LNCaP clone FGC (cell line): ENCODE results near the gene GAS2.
A peak's percentile ranks its signal among the peaks of the same experiment; 100 is the strongest.

Experiments used
- DNase-seq: peaks from one replicate; pipeline ENCODE4 v3.0.0-alpha.2; 2011; ENCODE audit warnings: low read depth
- H3K4me3 ChIP-seq: 2 replicates; pipeline ENCODE4 v1.5.1; 2011; ENCODE audit warnings: mild to moderate bottlenecking, low read depth, low read length, control low read depth
- TF ChIP-seq, protein P1 (sequence below): IDR thresholded peaks from 2 replicates; pipeline ENCODE4 v1.5.1; 2012; ENCODE audit warnings: mild to moderate bottlenecking; ENCODE audit not compliant: control insufficient read depth, insufficient read depth; ENCODE audit errors: extremely low read depth

GAS2 gene

DNA sequence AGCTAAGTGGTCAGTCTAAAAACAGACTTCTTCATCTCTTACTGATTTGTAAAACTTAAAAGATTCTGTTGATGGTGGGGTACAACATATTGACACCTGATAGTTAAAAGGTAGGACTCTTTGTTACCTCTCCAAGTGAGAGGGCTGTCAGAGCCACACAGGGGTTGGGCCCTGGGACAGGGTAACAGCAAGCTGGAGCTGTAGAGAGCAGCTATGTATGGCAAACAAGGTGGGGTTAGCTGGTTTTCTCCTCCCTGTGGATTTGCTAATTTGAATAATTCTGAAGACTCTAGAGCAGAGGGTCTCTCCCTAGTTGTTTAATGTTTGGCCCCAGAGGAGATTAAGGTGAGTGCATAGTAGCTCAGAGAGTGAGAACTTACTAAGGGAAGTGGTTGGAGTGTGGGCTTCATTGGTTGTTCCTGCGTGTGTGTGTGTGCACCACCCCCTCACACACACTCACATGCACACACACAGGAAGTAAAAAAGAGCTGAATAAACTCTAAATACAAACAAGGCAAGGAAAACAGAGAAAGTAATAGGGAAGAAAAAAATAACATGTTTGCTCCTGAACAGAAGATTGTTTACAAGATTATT, 9.2 kb upstream of the GAS2 start:
- DNase-seq: no peak
- no peak overlapping the region for H3K4me3 ChIP-seq
- TF ChIP-seq, protein P1, sequence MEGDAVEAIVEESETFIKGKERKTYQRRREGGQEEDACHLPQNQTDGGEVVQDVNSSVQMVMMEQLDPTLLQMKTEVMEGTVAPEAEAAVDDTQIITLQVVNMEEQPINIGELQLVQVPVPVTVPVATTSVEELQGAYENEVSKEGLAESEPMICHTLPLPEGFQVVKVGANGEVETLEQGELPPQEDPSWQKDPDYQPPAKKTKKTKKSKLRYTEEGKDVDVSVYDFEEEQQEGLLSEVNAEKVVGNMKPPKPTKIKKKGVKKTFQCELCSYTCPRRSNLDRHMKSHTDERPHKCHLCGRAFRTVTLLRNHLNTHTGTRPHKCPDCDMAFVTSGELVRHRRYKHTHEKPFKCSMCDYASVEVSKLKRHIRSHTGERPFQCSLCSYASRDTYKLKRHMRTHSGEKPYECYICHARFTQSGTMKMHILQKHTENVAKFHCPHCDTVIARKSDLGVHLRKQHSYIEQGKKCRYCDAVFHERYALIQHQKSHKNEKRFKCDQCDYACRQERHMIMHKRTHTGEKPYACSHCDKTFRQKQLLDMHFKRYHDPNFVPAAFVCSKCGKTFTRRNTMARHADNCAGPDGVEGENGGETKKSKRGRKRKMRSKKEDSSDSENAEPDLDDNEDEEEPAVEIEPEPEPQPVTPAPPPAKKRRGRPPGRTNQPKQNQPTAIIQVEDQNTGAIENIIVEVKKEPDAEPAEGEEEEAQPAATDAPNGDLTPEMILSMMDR: no peak

DNA sequence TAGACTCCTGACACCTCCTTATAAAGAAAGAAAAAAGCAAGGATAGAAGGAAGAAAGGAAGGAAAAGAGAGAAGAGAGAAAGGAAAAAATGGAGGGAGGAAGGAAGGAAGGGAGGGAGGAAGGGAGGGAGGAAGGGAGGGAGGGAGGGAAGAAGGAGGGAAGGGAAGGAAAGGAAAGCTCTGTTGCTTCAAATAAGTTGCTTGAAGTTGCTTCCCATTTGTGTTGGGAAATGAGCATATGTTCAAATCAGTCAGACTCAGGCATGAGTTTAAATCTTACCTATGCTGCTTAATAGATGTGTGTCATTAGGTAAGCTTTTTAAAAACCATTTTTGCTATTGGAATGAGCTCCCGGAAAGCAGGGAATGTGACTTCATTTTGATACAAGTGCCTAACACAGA, 6.6 kb upstream of the GAS2 start:
- TF ChIP-seq, protein P1: no peak
- no peak overlapping the region for H3K4me3 ChIP-seq
- DNase-seq: no peak

GRCh38 chr11:22666688-22667439, 453 bp downstream of the GAS2 start:
- TF ChIP-seq, protein P1: no peak
- H3K4me3 ChIP-seq: peak overlapping the region; percentile 36
- DNase-seq: no peak

DNA sequence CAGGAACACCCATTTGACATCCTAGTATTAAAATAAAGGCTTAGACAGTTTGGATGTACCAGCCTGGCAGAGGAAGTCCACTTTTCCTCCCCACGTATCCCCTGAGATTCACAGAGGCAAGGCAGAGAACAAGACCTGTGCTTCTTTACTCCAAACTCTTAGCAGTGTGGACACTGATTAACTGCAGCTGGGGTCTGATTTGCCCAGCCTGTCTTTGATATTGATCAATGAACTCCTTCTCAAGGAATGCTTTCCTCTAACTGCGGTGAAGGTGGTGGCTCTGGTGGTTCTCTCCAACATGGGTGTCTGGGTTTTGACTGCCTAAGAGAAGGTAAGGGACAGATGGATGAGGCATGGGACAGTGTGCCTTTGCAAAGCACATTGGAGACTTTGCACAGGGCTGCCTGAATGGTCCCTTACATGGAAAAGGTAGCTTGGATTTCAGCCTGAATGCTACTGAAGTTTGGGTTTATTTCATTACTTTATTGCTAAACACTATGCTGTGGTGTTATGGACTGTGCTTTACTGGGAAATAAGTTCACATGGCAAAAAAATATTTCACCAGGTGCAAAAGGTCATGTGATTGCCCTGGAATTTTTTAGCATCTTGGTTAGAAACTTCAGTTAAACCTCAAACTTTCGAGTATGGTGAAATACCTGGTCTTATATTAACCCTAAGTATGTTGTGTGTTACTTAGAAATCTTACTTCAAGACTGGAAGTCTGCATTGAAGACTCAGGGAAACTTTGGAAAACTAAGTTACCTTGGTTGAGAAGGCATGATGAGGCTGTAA, 1.8 kb downstream of the GAS2 start:
- TF ChIP-seq, protein P1: no peak
- no peak overlapping the region for H3K4me3 ChIP-seq
- DNase-seq: no peak

GRCh38 chr11:22669368-22669767, 3.0 kb downstream of the GAS2 start:
- TF ChIP-seq, protein P1: no peak
- DNase-seq: no peak
- no peak overlapping the region for H3K4me3 ChIP-seq

DNA sequence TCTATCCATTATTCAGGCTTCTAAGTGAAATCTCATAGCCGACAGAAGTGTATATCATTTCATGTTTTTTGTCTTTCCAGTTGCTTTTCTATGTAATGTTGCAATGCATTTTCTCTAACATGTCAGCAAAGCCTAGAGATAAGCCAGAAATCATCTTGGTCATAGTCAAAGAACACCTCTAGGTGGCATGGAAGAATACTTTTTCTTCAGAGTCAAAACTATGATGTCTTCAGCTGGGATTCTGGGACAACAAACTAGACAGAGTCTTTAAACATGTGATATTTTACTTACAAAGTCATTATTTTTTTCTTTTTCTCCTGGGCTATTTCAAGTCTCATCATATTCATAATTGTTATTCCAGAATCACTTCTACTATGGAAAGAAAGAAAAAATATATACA, 4.4 kb downstream of the GAS2 start:
- no peak for DNase-seq
- H3K4me3 ChIP-seq: no peak overlapping the region
- TF ChIP-seq, protein P1: peak; percentile 49
